ENCODE results near the gene UNCX. TPM values are rescaled to one million over a fixed set of nuclear protein-coding genes. Genes with fewer than 3 reads are reported as not detected.

The UNCX gene
- total RNA-seq, 1 experiment from 2014 or later: not detected

GRCh38 chr7:1255817-1256340, 23.2 kb downstream of the UNCX start:
- POLR2A ChIA-PET: no interaction called here
- no peak overlapping the region for H3K27ac ChIP-seq (ENCODE audit: low read depth, low read length)
- no peak overlapping the region for H3K4me2 ChIP-seq (ENCODE audit: low read length)
- no peaks in the 10 kb centered on the region for H3K27me3 ChIP-seq (ENCODE audit: insufficient read depth, low read length)
- no peaks in the 10 kb centered on the region for H3K36me3 ChIP-seq (ENCODE audit: control insufficient read depth in 1 of 2, insufficient read depth in 2 of 2, low read length in 2 of 2)
- CTCF ChIA-PET: interaction anchor here (0.5 kb wide), 1 partner anchor 167 kb away, joined by 4 read pairs; no protein-coding TSS in a partner anchor
- H3K9me3 ChIP-seq (ENCODE audit: control insufficient read depth in 1 of 2, insufficient read depth in 1 of 2, low read depth in 1 of 2, low read length in 2 of 2): no peaks in the 10 kb centered on the region
- TF ChIP-seq CEBPB (IDR thresholded peaks at IDR 0.05; ENCODE audit: low read depth) (no peak), ZNF274 (IDR thresholded peaks at IDR 0.05; ENCODE audit: low read depth, low read length) (no peak), RAD21 (IDR thresholded peaks at IDR 0.05; ENCODE audit: low read depth) (no peak), CTCF (IDR thresholded peaks at IDR 0.05 in 2 of 3, conservative IDR thresholded peaks at IDR 0.05 in 1 of 3; ENCODE audit: borderline replicate concordance in 1 of 3, insufficient read depth in 1 of 3, low read depth in 2 of 3, low read length in 2 of 3) (no peak), CBX3 (IDR thresholded peaks at IDR 0.05; ENCODE audit: low read depth) (no peak), EZH2 (IDR thresholded peaks at IDR 0.05) (no peak), FOSL1 (IDR thresholded peaks at IDR 0.05; ENCODE audit: low read depth) (no peak), JUND (IDR thresholded peaks at IDR 0.05) (no peak), ZBTB33 (IDR thresholded peaks at IDR 0.05; ENCODE audit: extremely low read depth, insufficient replicate concordance, low read length) (no peak), MAX (IDR thresholded peaks at IDR 0.05) (no peak), POLR2AphosphoS5 (IDR thresholded peaks at IDR 0.05; ENCODE audit: low read depth, low read length) (no peak), TCF7L2 (IDR thresholded peaks at IDR 0.05; ENCODE audit: borderline replicate concordance, extremely low read depth, insufficient read depth, insufficient read length) (no peak), EZH2phosphoT487 (IDR thresholded peaks at IDR 0.05; ENCODE audit: borderline replicate concordance) (no peak)
- no peaks in the 10 kb centered on the region for H4K20me1 ChIP-seq (ENCODE audit: insufficient read depth)
- no peaks in the 10 kb centered on the region for H3K4me1 ChIP-seq (ENCODE audit: control insufficient read depth in 1 of 2, insufficient read depth in 2 of 2, low read length in 2 of 2)
- RAD21 ChIA-PET (ENCODE audit: low non-redundant PET in 1 of 2, low total read pairs in 2 of 2, uncharacterized antibody in 2 of 2, unreplicated experiment in 2 of 2): no interaction called here
- intact Hi-C loops (cut with micrococcal nuclease): no loop called here
- BruUV-seq (replicated peaks): no TSS peak
- DNase-seq (ENCODE audit: low read depth, low spot score) (no peak), ATAC-seq (no peak)
- H2AFZ ChIP-seq (ENCODE audit: low read depth, low read length, poor library complexity, severe bottlenecking): no peak overlapping the region
- H3K9ac ChIP-seq (ENCODE audit: low read length): no peak overlapping the region
- no peaks in the 10 kb centered on the region for H3K9me2 ChIP-seq (ENCODE audit: insufficient read depth)
- no peak overlapping the region for H3K4me3 ChIP-seq (replicated peaks in 1 of 2; ENCODE audit: low read depth in 1 of 2, low read length in 2 of 2)
- H3K79me2 ChIP-seq (ENCODE audit: insufficient read depth, low read length): no peaks in the 10 kb centered on the region

Data from HCT116 (cell line).